Immature natural killer cell (primary cell): ENCODE data around the gene LILRA5. TPM values are rescaled to one million over a fixed set of nuclear protein-coding genes. Genes with fewer than 3 reads are reported as not detected.
"Not testable (repeated sequence)": the region's sequence is repeated elsewhere in the genome, so short reads cannot be mapped to it uniquely, and the experiment has no call there.

Experiments
- DNase-seq, 3 donors: peaks; one replicate each; pipeline ENCODE4 v3.0.0; 2022; ENCODE audit warnings: mixed read lengths in 1 of 3
- H3K27ac Mint-ChIP-seq, 6 donors: one replicate each; pipeline ENCODE4 v1.8.0; 2020; ENCODE audit warnings: mixed read lengths in 6 of 6, mild to moderate bottlenecking in 5 of 6, inconsistent platforms in 4 of 6, moderate library complexity in 3 of 6
- H3K27me3 Mint-ChIP-seq, 3 donors: one replicate each; pipeline ENCODE4 v1.8.0; 2020 to 2021; ENCODE audit warnings: low read depth in 3 of 3, mild to moderate bottlenecking in 3 of 3, mixed read lengths in 3 of 3, moderate library complexity in 3 of 3, inconsistent platforms in 1 of 3
- H3K36me3 Mint-ChIP-seq, 3 donors: one replicate each; pipeline ENCODE4 v1.8.0; 2020; ENCODE audit warnings: mixed read lengths in 3 of 3, inconsistent platforms in 2 of 3, mild to moderate bottlenecking in 2 of 3
- H3K4me1 Mint-ChIP-seq, 2 donors: one replicate each; pipeline ENCODE4 v1.8.0; 2020; ENCODE audit warnings: inconsistent platforms in 2 of 2, mild to moderate bottlenecking in 2 of 2, mixed read lengths in 2 of 2, moderate library complexity in 1 of 2
- H3K4me3 Mint-ChIP-seq, 5 donors: one replicate each; pipeline ENCODE4 v1.8.0; 2020; ENCODE audit warnings: mild to moderate bottlenecking in 5 of 5, mixed read lengths in 5 of 5, inconsistent platforms in 3 of 5, moderate library complexity in 3 of 5
- H3K9me3 Mint-ChIP-seq, 6 donors: one replicate each; pipeline ENCODE4 v1.8.0; 2020; ENCODE audit warnings: mild to moderate bottlenecking in 6 of 6, mixed read lengths in 6 of 6, inconsistent platforms in 4 of 6, moderate library complexity in 3 of 6
- polyA plus RNA-seq, 3 donors: library from polyadenylated mRNA; unstranded; fragments of 300-500 nt; fragmentation: Illumina TruSeq; gene quantifications; one replicate each; pipeline ENCODE4 v1.2.3, GENCODE V29; 2021

Gene LILRA5
- polyA plus RNA-seq: 1 to 10 TPM in 1 of 3 donors, under 1 TPM in 1, not detected in 1; 0.28 to 1.6 TPM

GRCh38 chr19:54312436-54313377 is at the start of gene LILRA5:
Gene LILRA5 (minus strand): TSS chr19:54313166. CDS start chr19:54313019, 147 bp downstream.
- Mint-ChIP-seq H3K36me3 (no peaks in the 10 kb centered on the region), H3K9me3 (peaks cover 0 to 4% (median 0%) of the 10 kb centered on the region in 6 donors), H3K4me3 (no peak within 1 kb of the TSS), H3K27ac (no peak within 1 kb of the TSS), H3K4me1 (no peaks in the 10 kb centered on the region), H3K27me3 (peaks cover 4 to 17% (median 15%) of the 10 kb centered on the region in 3 donors)
- DNase-seq: peak in 1 of 3 donors; percentile 12

GRCh38 chr19:54361680-54362422 is 48.9 kb upstream of the LILRA5 start:
- Mint-ChIP-seq H3K27me3 (peaks cover 2 to 11% (median 10%) of the 10 kb centered on the region in 3 donors), H3K4me3 (peak overlapping the region; percentile 92 to 98 (median 97)), H3K36me3 (peaks cover 8 to 41% (median 28%) of the 10 kb centered on the region in 3 donors), H3K27ac (peak overlapping the region; percentile 93 to 100 (median 97)), H3K4me1 (peaks cover 65 to 66% of the 10 kb centered on the region in 2 donors)
- DNase-seq: peak in 2 of 3 donors; percentile 40 to 52
- not testable (repeated sequence) for H3K9me3 Mint-ChIP-seq

GRCh38 chr19:54359149-54359820 is 46.3 kb upstream of the LILRA5 start:
- Mint-ChIP-seq H3K4me3 (peak overlapping the region in 2 of 5 donors; percentile 7 to 27), H3K36me3 (peaks cover 4 to 29% (median 19%) of the 10 kb centered on the region in 3 donors), H3K27ac (peak overlapping the region in 4 of 6 donors; percentile 59 to 65 (median 62)), H3K27me3 (peaks cover 0 to 10% (median 6%) of the 10 kb centered on the region in 3 donors), H3K4me1 (peaks cover 42 to 44% of the 10 kb centered on the region in 2 donors)
- not testable (repeated sequence) for H3K9me3 Mint-ChIP-seq
- peak; percentile 61 to 74 (median 73) for DNase-seq

- no peaks in the 10 kb centered on the region for H3K9me3 Mint-ChIP-seq
- peaks cover 4 to 28% (median 8%) of the 10 kb centered on the region in 3 donors for H3K36me3 Mint-ChIP-seq
- no peak overlapping the region for H3K4me3 Mint-ChIP-seq
- H3K27ac Mint-ChIP-seq: peak overlapping the region in 5 of 6 donors; percentile 21 to 46 (median 40)
- peaks cover 37 to 40% of the 10 kb centered on the region in 2 donors for H3K4me1 Mint-ChIP-seq
- DNase-seq: no peak
- H3K27me3 Mint-ChIP-seq: peaks cover 0 to 5% (median 0%) of the 10 kb centered on the region in 3 donors
Observed at GRCh38 chr19:54357381-54357780, 44.4 kb upstream of the LILRA5 start.

- H3K4me1 Mint-ChIP-seq: peaks cover 33 to 40% of the 10 kb centered on the region in 2 donors
- H3K27me3 Mint-ChIP-seq: peaks cover 0 to 2% (median 0%) of the 10 kb centered on the region in 3 donors
- no peaks in the 10 kb centered on the region for H3K9me3 Mint-ChIP-seq
- no peak overlapping the region for H3K4me3 Mint-ChIP-seq
- H3K27ac Mint-ChIP-seq: peak overlapping the region in 4 of 6 donors; percentile 21 to 64 (median 48)
- H3K36me3 Mint-ChIP-seq: peaks cover under 1 to 24% (median 4%) of the 10 kb centered on the region in 3 donors
- no peak for DNase-seq
Observed at GRCh38 chr19:54356444-54357056, 43.6 kb upstream of the LILRA5 start.

GRCh38 chr19:54355675-54356074 is 42.7 kb upstream of the LILRA5 start:
- Mint-ChIP-seq H3K4me3 (no peak overlapping the region), H3K27me3 (peaks cover 0 to 2% (median 0%) of the 10 kb centered on the region in 3 donors), H3K4me1 (peaks cover 25 to 35% of the 10 kb centered on the region in 2 donors), H3K9me3 (no peaks in the 10 kb centered on the region), H3K27ac (peak overlapping the region in 1 of 6 donors; percentile 11), H3K36me3 (peaks cover 0 to 20% (median 4%) of the 10 kb centered on the region in 3 donors)
- DNase-seq: no peak

GRCh38 chr19:54354761-54355160 is 41.8 kb upstream of the LILRA5 start:
- H3K36me3 Mint-ChIP-seq: peaks cover 0 to 19% (median 4%) of the 10 kb centered on the region in 3 donors
- no peak for DNase-seq
- peaks cover 20 to 30% of the 10 kb centered on the region in 2 donors for H3K4me1 Mint-ChIP-seq
- H3K4me3 Mint-ChIP-seq: no peak overlapping the region
- peak overlapping the region in 4 of 6 donors; percentile 31 to 58 (median 42) for H3K27ac Mint-ChIP-seq
- peaks cover 0 to 2% (median 0%) of the 10 kb centered on the region in 3 donors for H3K27me3 Mint-ChIP-seq
- no peaks in the 10 kb centered on the region for H3K9me3 Mint-ChIP-seq

- peaks cover 19 to 30% of the 10 kb centered on the region in 2 donors for H3K4me1 Mint-ChIP-seq
- no peak overlapping the region for H3K4me3 Mint-ChIP-seq
- no peaks in the 10 kb centered on the region for H3K9me3 Mint-ChIP-seq
- H3K27ac Mint-ChIP-seq: peak overlapping the region; percentile 19 to 88 (median 60)
- H3K27me3 Mint-ChIP-seq: peaks cover 2 to 3% (median 3%) of the 10 kb centered on the region in 3 donors
- no peak for DNase-seq
- H3K36me3 Mint-ChIP-seq: peaks cover 0 to 18% (median 4%) of the 10 kb centered on the region in 3 donors
Observed at GRCh38 chr19:54352546-54352945, 39.6 kb upstream of the LILRA5 start.

- H3K4me1 Mint-ChIP-seq: peaks cover 19 to 30% of the 10 kb centered on the region in 2 donors
- no peak overlapping the region for H3K4me3 Mint-ChIP-seq
- peak overlapping the region in 5 of 6 donors; percentile 19 to 88 (median 58) for H3K27ac Mint-ChIP-seq
- no peak for DNase-seq
- H3K36me3 Mint-ChIP-seq: peaks cover 0 to 17% (median 4%) of the 10 kb centered on the region in 3 donors
- peaks cover 3% of the 10 kb centered on the region in 3 donors for H3K27me3 Mint-ChIP-seq
- H3K9me3 Mint-ChIP-seq: no peaks in the 10 kb centered on the region
Observed at GRCh38 chr19:54352041-54352440, 39.1 kb upstream of the LILRA5 start.

- no peaks in the 10 kb centered on the region for H3K9me3 Mint-ChIP-seq
- H3K27ac Mint-ChIP-seq: peak overlapping the region in 3 of 6 donors; percentile 21 to 71 (median 62)
- peaks cover 3 to 5% (median 3%) of the 10 kb centered on the region in 3 donors for H3K27me3 Mint-ChIP-seq
- DNase-seq: no peak
- no peak overlapping the region for H3K4me3 Mint-ChIP-seq
- peaks cover 19 to 30% of the 10 kb centered on the region in 2 donors for H3K4me1 Mint-ChIP-seq
- H3K36me3 Mint-ChIP-seq: peaks cover 0 to 17% (median 4%) of the 10 kb centered on the region in 3 donors
Observed at GRCh38 chr19:54351474-54351873, 38.5 kb upstream of the LILRA5 start.

GRCh38 chr19:54345938-54346386 is 33.0 kb upstream of the LILRA5 start:
- peaks cover 0 to 4% of the 10 kb centered on the region in 2 donors for H3K4me1 Mint-ChIP-seq
- H3K4me3 Mint-ChIP-seq: no peak overlapping the region
- peaks cover 3 to 6% (median 5%) of the 10 kb centered on the region in 3 donors for H3K27me3 Mint-ChIP-seq
- DNase-seq: no peak
- no peaks in the 10 kb centered on the region for H3K9me3 Mint-ChIP-seq
- H3K27ac Mint-ChIP-seq: no peak overlapping the region
- H3K36me3 Mint-ChIP-seq: peaks cover 0 to 6% (median 0%) of the 10 kb centered on the region in 3 donors

GRCh38 chr19:54343868-54344267 is 30.9 kb upstream of the LILRA5 start:
- Mint-ChIP-seq H3K4me3 (no peak overlapping the region), H3K36me3 (peaks cover 0 to 6% (median 0%) of the 10 kb centered on the region in 3 donors), H3K27me3 (peaks cover 3 to 7% (median 6%) of the 10 kb centered on the region in 3 donors), H3K4me1 (peaks cover 0 to 3% of the 10 kb centered on the region in 2 donors), H3K9me3 (no peaks in the 10 kb centered on the region), H3K27ac (peak overlapping the region in 1 of 6 donors; percentile 48)
- DNase-seq: no peak
